ENCODE data around the gene SLC29A1. TPM values are rescaled to one million over a fixed set of nuclear protein-coding genes. Genes with fewer than 3 reads are reported as not detected.

Gene SLC29A1
- total and polyA plus RNA-seq, 9 of the 15 experiments (the other 6 are each of a cell fraction or from before 2014, with no cell fraction given), result 18.9 to 170 (median 57.7) TPM

DNA sequence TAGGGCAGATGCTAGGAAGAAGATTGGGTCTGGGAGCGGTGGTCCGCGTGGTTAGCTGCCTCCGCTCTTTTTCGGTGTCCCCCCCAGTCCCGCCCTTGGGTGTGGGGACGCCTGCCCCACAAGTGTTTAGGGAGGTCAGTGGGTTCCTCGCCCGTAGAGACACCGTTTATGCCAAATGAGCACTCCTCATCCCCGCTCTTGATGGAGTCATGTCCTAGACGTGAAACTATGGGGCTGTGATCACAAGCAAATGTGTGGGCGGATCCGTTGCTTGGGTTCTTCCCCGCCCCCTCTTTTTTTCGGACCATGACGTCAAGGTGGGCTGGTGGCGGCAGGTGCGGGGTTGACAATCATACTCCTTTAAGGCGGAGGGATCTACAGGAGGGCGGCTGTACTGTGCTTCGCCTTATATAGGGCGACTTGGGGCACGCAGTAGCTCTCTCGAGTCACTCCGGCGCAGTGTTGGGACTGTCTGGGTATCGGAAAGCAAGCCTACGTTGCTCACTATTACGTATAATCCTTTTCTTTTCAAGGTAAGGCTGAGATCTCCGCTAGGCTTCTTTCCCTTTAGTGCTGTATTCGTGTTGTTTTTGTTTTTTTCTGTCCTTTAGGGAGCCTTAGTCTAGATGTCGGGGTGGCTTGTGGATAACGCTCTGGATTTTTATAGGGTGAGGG is 23.4 kb downstream of the SLC29A1 start, which contains the start of gene HSP90AB1:
Gene HSP90AB1, plus strand, starts transcription at position 439 of the 675 bp plus-strand sequence. CDS start 1,529 bp downstream, outside the sequence.
- intact Hi-C loops (cut with micrococcal nuclease) (loop anchor here (1.0 kb wide), 2 partner anchors 9 to 20 kb away; no protein-coding TSS in a partner anchor), in situ Hi-C loops (cut with MboI) (no loop called here)
- CTCF ChIA-PET (ENCODE audit: low intra/inter-chr PET ratio), result no interaction called here
- peaks cover 48% of the 10 kb centered on the region for H4K20me1 ChIP-seq (replicated peaks; ENCODE audit: control insufficient read depth, insufficient read depth, low read length)
- peak within 1 kb of the TSS; percentile 94 for H3K4me3 ChIP-seq
- H3K9me3 ChIP-seq (replicated peaks; ENCODE audit: control insufficient read depth, insufficient read depth, low read depth, low read length), result no peaks in the 10 kb centered on the region
- DNase-seq (ENCODE audit: extremely low read depth in 1 of 4, low spot score in 3 of 4), result peak; percentile 88 to 99 (median 94)
- H2AFZ ChIP-seq (ENCODE audit: low read depth, low read length), result peak within 1 kb of the TSS; percentile 85
- H3K4me1 ChIP-seq (replicated peaks in 1 of 2; ENCODE audit: control insufficient read depth in 2 of 2, insufficient read depth in 2 of 2, low read length in 2 of 2), result peaks cover 22 to 34% of the 10 kb centered on the region in 2 experiments
- no TSS peak for BruUV-seq (replicated peaks)
- peak; percentile 98 for FAIRE-seq
- peaks cover 11% of the 10 kb centered on the region for H3K9me1 ChIP-seq (ENCODE audit: control insufficient read depth, insufficient read depth, low read length)
- H3K9ac ChIP-seq (ENCODE audit: insufficient read depth in 1 of 2, low read depth in 2 of 2, low read length in 2 of 2), result peak within 1 kb of the TSS; percentile 95 to 100
- H3K27me3 ChIP-seq (ENCODE audit: control insufficient read depth in 2 of 2, insufficient read depth in 2 of 2, low read length in 2 of 2), result no peaks in the 10 kb centered on the region
- H3K36me3 ChIP-seq (ENCODE audit: control insufficient read depth, insufficient read depth, low read length), result peaks cover 48% of the 10 kb centered on the region
- POLR2A ChIA-PET, result interaction anchor here (0.5 to 7.4 kb wide), 65 partner anchors 9 to 886 kb away, joined by 3 to 144 read pairs (median 5); partner anchors contain the start of genes CAPN11, GTPBP2, NFKBIE and SLC29A1
- H3K4me2 ChIP-seq (ENCODE audit: insufficient read depth, low read length), result peak within 1 kb of the TSS; percentile 99
- H3K27ac ChIP-seq (ENCODE audit: extremely low read depth, low read depth, low read length), result peak within 1 kb of the TSS; percentile 98
- ATAC-seq, result peak; percentile 85
- peaks cover 54% of the 10 kb centered on the region for H3K79me2 ChIP-seq (ENCODE audit: control insufficient read depth, insufficient read depth, low read length)
- WGBS (ENCODE audit: insufficient coverage, low coverage, missing lambda C conversion rate), result under 1% methylated on average over 32 of the region's 34 CpGs
- TF ChIP-seq ZNF436 (CRISPR knock-in tag; IDR thresholded peaks at IDR 0.05) (peak; percentile 73), MTA3 (IDR thresholded peaks at IDR 0.05; ENCODE audit: borderline replicate concordance) (peak; percentile 99), XRCC3 (IDR thresholded peaks at IDR 0.05) (no peak), ZSCAN32 (CRISPR knock-in tag; IDR thresholded peaks at IDR 0.05) (no peak), BRD9 (IDR thresholded peaks at IDR 0.05; ENCODE audit: low read depth, partially characterized antibody) (peak; percentile 95), RBM22 (IDR thresholded peaks at IDR 0.05; ENCODE audit: low read depth, low read length, poor library complexity, severe bottlenecking) (no peak), CXXC5 (CRISPR knock-in tag; IDR thresholded peaks at IDR 0.05) (peak; percentile 65), ZNF121 (CRISPR knock-in tag; conservative IDR thresholded peaks at IDR 0.05) (0 out of 2 replicates have a peak, but pooled peaks have one; percentile 13)
- TF ChIP-seq, protein P1, sequence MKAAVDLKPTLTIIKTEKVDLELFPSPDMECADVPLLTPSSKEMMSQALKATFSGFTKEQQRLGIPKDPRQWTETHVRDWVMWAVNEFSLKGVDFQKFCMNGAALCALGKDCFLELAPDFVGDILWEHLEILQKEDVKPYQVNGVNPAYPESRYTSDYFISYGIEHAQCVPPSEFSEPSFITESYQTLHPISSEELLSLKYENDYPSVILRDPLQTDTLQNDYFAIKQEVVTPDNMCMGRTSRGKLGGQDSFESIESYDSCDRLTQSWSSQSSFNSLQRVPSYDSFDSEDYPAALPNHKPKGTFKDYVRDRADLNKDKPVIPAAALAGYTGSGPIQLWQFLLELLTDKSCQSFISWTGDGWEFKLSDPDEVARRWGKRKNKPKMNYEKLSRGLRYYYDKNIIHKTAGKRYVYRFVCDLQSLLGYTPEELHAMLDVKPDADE (conservative IDR thresholded peaks at IDR 0.05; ENCODE audit: control insufficient read depth, low read depth, low read length), result peak; percentile 76; the same call in 1 of the 2 replicates
- TF ChIP-seq, protein P2, sequence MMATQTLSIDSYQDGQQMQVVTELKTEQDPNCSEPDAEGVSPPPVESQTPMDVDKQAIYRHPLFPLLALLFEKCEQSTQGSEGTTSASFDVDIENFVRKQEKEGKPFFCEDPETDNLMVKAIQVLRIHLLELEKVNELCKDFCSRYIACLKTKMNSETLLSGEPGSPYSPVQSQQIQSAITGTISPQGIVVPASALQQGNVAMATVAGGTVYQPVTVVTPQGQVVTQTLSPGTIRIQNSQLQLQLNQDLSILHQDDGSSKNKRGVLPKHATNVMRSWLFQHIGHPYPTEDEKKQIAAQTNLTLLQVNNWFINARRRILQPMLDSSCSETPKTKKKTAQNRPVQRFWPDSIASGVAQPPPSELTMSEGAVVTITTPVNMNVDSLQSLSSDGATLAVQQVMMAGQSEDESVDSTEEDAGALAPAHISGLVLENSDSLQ (IDR thresholded peaks at IDR 0.05), result peak; percentile 28; the same call in 1 of the 2 replicates
- TF ChIP-seq, protein P3, sequence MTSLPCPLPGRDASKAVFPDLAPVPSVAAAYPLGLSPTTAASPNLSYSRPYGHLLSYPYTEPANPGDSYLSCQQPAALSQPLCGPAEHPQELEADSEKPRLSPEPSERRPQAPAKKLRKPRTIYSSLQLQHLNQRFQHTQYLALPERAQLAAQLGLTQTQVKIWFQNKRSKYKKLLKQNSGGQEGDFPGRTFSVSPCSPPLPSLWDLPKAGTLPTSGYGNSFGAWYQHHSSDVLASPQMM (CRISPR knock-in tag; IDR thresholded peaks at IDR 0.05), result no peak
- TF ChIP-seq, protein P4, sequence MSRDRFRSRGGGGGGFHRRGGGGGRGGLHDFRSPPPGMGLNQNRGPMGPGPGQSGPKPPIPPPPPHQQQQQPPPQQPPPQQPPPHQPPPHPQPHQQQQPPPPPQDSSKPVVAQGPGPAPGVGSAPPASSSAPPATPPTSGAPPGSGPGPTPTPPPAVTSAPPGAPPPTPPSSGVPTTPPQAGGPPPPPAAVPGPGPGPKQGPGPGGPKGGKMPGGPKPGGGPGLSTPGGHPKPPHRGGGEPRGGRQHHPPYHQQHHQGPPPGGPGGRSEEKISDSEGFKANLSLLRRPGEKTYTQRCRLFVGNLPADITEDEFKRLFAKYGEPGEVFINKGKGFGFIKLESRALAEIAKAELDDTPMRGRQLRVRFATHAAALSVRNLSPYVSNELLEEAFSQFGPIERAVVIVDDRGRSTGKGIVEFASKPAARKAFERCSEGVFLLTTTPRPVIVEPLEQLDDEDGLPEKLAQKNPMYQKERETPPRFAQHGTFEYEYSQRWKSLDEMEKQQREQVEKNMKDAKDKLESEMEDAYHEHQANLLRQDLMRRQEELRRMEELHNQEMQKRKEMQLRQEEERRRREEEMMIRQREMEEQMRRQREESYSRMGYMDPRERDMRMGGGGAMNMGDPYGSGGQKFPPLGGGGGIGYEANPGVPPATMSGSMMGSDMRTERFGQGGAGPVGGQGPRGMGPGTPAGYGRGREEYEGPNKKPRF (IDR thresholded peaks at IDR 0.05; ENCODE audit: low read depth, low read length), result no peak
- TF ChIP-seq, protein P5, sequence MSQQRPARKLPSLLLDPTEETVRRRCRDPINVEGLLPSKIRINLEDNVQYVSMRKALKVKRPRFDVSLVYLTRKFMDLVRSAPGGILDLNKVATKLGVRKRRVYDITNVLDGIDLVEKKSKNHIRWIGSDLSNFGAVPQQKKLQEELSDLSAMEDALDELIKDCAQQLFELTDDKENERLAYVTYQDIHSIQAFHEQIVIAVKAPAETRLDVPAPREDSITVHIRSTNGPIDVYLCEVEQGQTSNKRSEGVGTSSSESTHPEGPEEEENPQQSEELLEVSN (IDR thresholded peaks at IDR 0.05; ENCODE audit: borderline replicate concordance in 1 of 2, extremely low read depth in 1 of 2, insufficient read depth in 1 of 2, insufficient read length in 1 of 2, low read depth in 1 of 2, low read length in 1 of 2, poor library complexity in 1 of 2, severe bottlenecking in 1 of 2), result peak; percentile 7 to 13
